ENCODE measurements around the gene AP3B1.

DNA sequence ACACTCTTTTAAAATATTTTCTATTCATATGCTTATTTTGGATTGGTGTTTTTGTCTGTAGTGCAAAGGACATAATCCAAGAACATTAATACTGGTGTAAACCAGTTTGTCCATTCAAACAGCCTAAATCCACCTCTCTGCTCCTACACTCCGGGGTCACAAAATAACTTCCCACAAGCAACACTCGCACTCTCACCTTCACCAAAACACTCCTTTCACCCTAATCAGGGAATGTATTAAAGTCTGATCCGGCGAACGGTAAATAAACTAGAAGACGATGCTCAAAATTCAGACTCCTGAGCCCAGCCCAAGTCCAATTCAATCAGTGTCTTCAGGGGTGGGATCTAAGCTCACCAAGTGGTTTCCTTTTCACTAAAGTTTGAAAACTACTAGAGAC lies 649 bp downstream of the AP3B1 start:
- TF ChIP-seq GABPA (IDR thresholded peaks at IDR 0.05; ENCODE audit: borderline replicate concordance, insufficient read depth, low read length) (no peak), CTCF (IDR thresholded peaks at IDR 0.05; ENCODE audit: control extremely low read depth in 1 of 3, insufficient read depth in 1 of 3, low read depth in 1 of 3, low read length in 3 of 3) (no peak), EP300 (IDR thresholded peaks at IDR 0.05; ENCODE audit: borderline replicate concordance in 1 of 2, low read depth in 2 of 2, low read length in 2 of 2) (no peak), CEBPB (IDR thresholded peaks at IDR 0.05; ENCODE audit: low read depth, low read length) (no peak), POLR2AphosphoS5 (IDR thresholded peaks at IDR 0.05; ENCODE audit: low read depth, low read length) (no peak), RAD21 (IDR thresholded peaks at IDR 0.05 in 1 of 2, conservative IDR thresholded peaks at IDR 0.05 in 1 of 2; ENCODE audit: low read depth in 2 of 2, low read length in 2 of 2) (no peak), EZH2 (IDR thresholded peaks at IDR 0.05; ENCODE audit: low read depth, low read length, severe bottlenecking) (no peak), KDM5A (IDR thresholded peaks at IDR 0.05; ENCODE audit: low read length) (no peak)

Data from H1 (cell line).